BE2C (cell line): Measurements from ENCODE around the gene PROSER2.

ENCODE experiments used
- DNase-seq: peaks from one replicate; pipeline ENCODE4 v3.0.0-alpha.2; 2020
- H3K27me3 ChIP-seq: fragments of 250-450 bp; sonication (Bioruptor Pico); 2 replicates; pipeline ENCODE4 v1.5.1; 2020; ENCODE audit warnings: mild to moderate bottlenecking
- H3K36me3 ChIP-seq: fragments of 250-450 bp; sonication (Bioruptor Pico); 2 replicates; pipeline ENCODE4 v1.5.1; 2020; ENCODE audit warnings: mild to moderate bottlenecking
- H3K4me1 ChIP-seq: fragments of 250-450 bp; sonication (Bioruptor Pico); 2 replicates; pipeline ENCODE4 v1.5.1; 2020
- H3K4me3 ChIP-seq: 2 replicates; pipeline ENCODE4 v1.5.1; 2011; ENCODE audit warnings: low read depth, low read length
- H3K9me3 ChIP-seq: fragments of 250-450 bp; sonication (Bioruptor Pico); 2 replicates; pipeline ENCODE4 v1.5.1; 2020
- CTCF ChIP-seq: IDR thresholded peaks from 2 replicates; pipeline ENCODE4 v1.5.1; 2012; ENCODE audit warnings: mild to moderate bottlenecking, low read depth, low read length

PROSER2 gene

GRCh38 chr10:11876805-11877590 lies 53.8 kb downstream of the PROSER2 start:
- no peak overlapping the region for H3K4me3 ChIP-seq
- H3K4me1 ChIP-seq: peaks cover 6% of the 10 kb centered on the region
- no peaks in the 10 kb centered on the region for H3K9me3 ChIP-seq
- TF ChIP-seq CTCF: no peak
- H3K36me3 ChIP-seq: no peaks in the 10 kb centered on the region
- no peak for DNase-seq
- no peaks in the 10 kb centered on the region for H3K27me3 ChIP-seq

DNA sequence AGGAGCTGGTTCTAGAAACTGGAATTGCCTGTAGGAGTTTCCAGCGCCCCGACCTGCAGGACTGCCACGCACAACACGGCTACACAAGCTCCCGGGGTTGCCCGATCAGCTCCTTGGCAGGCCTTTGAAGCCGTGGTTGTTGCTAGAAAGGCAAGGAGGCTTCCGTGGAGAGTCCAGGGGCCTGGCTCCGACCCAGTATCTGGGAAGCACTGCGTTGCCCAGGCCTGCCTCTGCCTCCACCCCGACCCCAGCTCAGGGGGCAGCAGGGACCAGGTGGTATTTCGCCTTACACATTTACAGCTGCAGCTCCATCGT lies 54.4 kb downstream of the PROSER2 start:
- DNase-seq: no peak
- no peaks in the 10 kb centered on the region for H3K27me3 ChIP-seq
- TF ChIP-seq CTCF: no peak
- no peaks in the 10 kb centered on the region for H3K9me3 ChIP-seq
- peaks cover 6% of the 10 kb centered on the region for H3K4me1 ChIP-seq
- H3K36me3 ChIP-seq: no peaks in the 10 kb centered on the region
- H3K4me3 ChIP-seq: no peak overlapping the region

DNA sequence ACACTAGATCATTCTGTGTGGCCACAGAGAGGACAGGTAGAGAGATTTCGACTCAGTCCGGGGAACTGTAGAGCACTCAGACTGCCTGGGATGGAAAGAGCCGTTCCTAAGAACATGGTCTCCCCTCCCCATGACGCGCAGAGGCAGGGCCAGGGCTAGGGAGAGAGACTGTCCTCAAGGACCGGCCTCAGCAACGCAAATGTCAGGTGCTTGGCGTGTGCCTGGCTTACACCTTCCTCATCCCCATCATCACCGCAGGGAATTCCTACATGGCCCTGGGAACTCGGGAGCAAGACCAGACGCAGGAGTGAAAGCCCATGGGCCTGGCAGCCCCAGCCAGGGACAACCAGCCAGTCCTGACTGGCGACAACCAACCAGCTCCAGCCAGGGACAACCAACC lies 55.6 kb downstream of the PROSER2 start:
- DNase-seq: no peak
- Histone ChIP-seq H3K9me3 (no peaks in the 10 kb centered on the region), H3K27me3 (no peaks in the 10 kb centered on the region), H3K36me3 (no peaks in the 10 kb centered on the region), H3K4me3 (no peak overlapping the region), H3K4me1 (peaks cover 6% of the 10 kb centered on the region)
- TF ChIP-seq CTCF: no peak

DNA sequence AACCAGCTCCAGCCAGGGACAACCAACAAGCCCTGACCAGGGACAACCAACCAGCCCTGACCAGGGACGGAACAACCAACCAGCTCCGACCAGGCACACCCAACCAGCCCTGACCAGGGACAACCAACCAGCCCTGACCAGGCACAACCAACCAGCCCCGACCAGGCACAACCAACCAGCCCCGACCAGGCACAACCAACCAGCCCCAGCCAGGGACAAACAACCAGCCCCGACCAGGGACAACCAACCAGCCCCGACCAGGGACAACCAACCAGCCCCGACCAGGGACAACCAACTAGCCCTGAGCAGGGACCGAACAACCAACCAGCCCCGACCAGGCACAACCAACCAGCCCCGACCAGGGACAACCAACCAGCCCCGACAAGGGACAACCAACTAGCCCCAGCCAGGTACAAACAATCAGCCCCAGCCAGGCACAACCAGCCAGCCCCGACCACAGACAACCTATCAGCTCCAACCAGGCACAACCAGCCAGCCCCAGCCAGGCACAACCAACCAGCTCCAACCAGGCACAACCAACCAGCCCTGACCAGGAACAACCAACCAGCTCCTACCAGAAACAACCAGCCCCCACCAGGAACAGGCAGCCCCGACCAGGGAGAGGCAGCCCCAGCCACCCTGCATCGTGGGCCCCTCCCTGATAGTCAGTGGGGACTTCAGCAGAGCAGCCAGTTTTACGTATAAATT lies 56.4 kb downstream of the PROSER2 start:
- TF ChIP-seq CTCF: no peak
- H3K4me1 ChIP-seq: peaks cover 6% of the 10 kb centered on the region
- H3K27me3 ChIP-seq: no peaks in the 10 kb centered on the region
- DNase-seq: no peak
- H3K4me3 ChIP-seq: no peak overlapping the region
- no peaks in the 10 kb centered on the region for H3K9me3 ChIP-seq
- H3K36me3 ChIP-seq: no peaks in the 10 kb centered on the region

DNA sequence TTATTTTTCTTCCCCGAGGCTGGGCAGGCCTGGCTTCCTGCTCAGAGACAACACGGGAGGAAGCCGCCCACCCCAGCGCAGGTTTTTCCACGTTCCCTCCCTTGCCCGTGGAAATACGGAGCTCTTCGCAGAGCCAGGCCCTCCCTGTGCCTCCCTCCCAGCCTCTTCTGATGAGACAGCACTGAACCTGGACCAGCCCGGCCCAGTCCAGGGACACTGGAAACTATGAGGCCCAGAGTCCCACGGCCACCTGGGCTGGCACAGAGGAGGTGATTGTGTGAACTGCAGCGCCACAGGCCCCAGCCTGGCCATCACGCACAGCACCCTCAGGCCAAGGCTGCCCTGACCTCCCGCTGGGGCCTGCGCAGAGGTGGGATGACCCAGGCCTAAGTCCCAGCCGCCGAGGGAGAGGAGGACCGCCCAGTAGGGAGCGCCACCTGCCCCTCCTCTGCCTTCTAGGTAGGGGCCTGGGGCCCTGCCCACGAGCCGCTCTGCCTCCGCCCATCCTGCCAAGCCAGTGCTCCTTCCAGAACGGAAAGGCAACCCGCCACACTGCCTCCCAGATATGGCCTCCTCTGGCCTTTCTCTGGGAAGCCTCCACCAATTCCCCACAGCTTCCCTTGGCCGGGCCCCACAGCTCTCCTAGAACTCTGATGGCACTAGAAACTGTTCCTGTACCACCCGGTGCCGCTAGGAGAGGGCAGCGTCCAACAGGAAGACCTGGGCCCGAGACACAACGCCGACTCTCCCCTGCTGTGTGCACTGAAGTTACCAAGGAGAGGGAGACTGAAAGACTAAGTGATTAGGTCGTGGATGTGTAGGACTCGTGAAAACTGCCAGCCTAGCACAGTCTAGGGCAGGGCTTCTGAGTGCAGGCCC lies 57.2 kb downstream of the PROSER2 start:
- Histone ChIP-seq H3K4me1 (no peaks in the 10 kb centered on the region), H3K4me3 (no peak overlapping the region), H3K36me3 (no peaks in the 10 kb centered on the region), H3K27me3 (no peaks in the 10 kb centered on the region), H3K9me3 (no peaks in the 10 kb centered on the region)
- DNase-seq: no peak
- no peak for TF ChIP-seq CTCF
